PFSK-1 (cell line): Measurements from ENCODE around the gene ZDHHC4. TPM values are rescaled to one million over a fixed set of nuclear protein-coding genes. Genes with fewer than 3 reads are reported as not detected.

Experiments
- FOXP2 ChIP-seq: optimal IDR thresholded peaks from 2 replicates; pipeline ENCODE3; 2011; ENCODE audit warnings: borderline replicate concordance, control low read depth, inconsistent platforms; ENCODE audit not compliant: insufficient read depth; ENCODE audit errors: extremely low read length, extremely low read depth
- POLR2AphosphoS5 ChIP-seq: IDR thresholded peaks from 2 replicates; pipeline ENCODE4 v1.6.1; 2012; ENCODE audit warnings: low read depth, mild to moderate bottlenecking, control low read depth, low read length, moderate library complexity
- REST ChIP-seq, 2 experiments: IDR thresholded peaks; 2 replicates each; pipeline versions ENCODE4 v1.6.1 to v1.8.0; 2011 to 2012; ENCODE audit warnings: low read depth in 2 of 2, low read length in 2 of 2, control low read depth in 1 of 2, inconsistent platforms in 1 of 2, mild to moderate bottlenecking in 1 of 2, moderate library complexity in 1 of 2; ENCODE audit not compliant: insufficient read depth in 1 of 2
- SIN3A ChIP-seq: IDR thresholded peaks from 2 replicates; pipeline ENCODE4 v1.6.1; 2012; ENCODE audit warnings: mild to moderate bottlenecking, low read length, moderate library complexity, borderline replicate concordance; ENCODE audit not compliant: insufficient read depth
- TAF1 ChIP-seq: IDR thresholded peaks from 2 replicates; pipeline ENCODE4 v1.6.1; 2012; ENCODE audit warnings: low read length, control low read depth, borderline replicate concordance; ENCODE audit not compliant: insufficient read depth
- polyA plus RNA-seq: library from polyadenylated mRNA; unstranded; fragments of >200 nt; gene quantifications from one replicate; pipeline ENCODE4 v1.2.1, GENCODE V29; 2012; ENCODE audit warnings: low read depth, missing spikeins; ENCODE audit not compliant: insufficient read length

Gene ZDHHC4
- polyA plus RNA-seq, result not detected

- TF ChIP-seq REST (IDR thresholded peaks at IDR 0.05; ENCODE audit: insufficient read depth in 1 of 2, low read depth in 2 of 2, low read length in 2 of 2) (no peak), POLR2AphosphoS5 (no peak), SIN3A (no peak)
Observed at GRCh38 chr7:6577369-6578113, at the start of gene ZDHHC4. Gene ZDHHC4 (plus strand): TSS chr7:6577454. CDS start chr7:6580562, 3,108 bp downstream.

- TF ChIP-seq REST (IDR thresholded peaks at IDR 0.05; ENCODE audit: insufficient read depth in 1 of 2, low read depth in 2 of 2, low read length in 2 of 2), result no peak
- no peak for TF ChIP-seq TAF1
- no peak for TF ChIP-seq SIN3A
- TF ChIP-seq POLR2AphosphoS5, result no peak
- TF ChIP-seq FOXP2, result no peak
Observed at GRCh38 chr7:6528401-6529130, 48.7 kb upstream of the ZDHHC4 start.

GRCh38 chr7:6529643-6530042 lies 47.6 kb upstream of the ZDHHC4 start:
- TF ChIP-seq SIN3A (no peak), TAF1 (no peak), POLR2AphosphoS5 (no peak), REST (IDR thresholded peaks at IDR 0.05; ENCODE audit: insufficient read depth in 1 of 2, low read depth in 2 of 2, low read length in 2 of 2) (no peak), FOXP2 (no peak)

- no peak for TF ChIP-seq POLR2AphosphoS5
- no peak for TF ChIP-seq SIN3A
- no peak for TF ChIP-seq REST (IDR thresholded peaks at IDR 0.05; ENCODE audit: insufficient read depth in 1 of 2, low read depth in 2 of 2, low read length in 2 of 2)
- TF ChIP-seq TAF1, result no peak
- TF ChIP-seq FOXP2, result no peak
Observed at GRCh38 chr7:6530626-6531491, 46.4 kb upstream of the ZDHHC4 start.
